Liver (tissue), 3 donors: Measurements from ENCODE around the gene HSPE1.

Source experiments
- JUND ChIP-seq, 2 donors: IDR thresholded peaks; 2 replicates each; pipeline ENCODE4 v1.6.1; 2016; ENCODE audit warnings: antibody characterized with exemption in 2 of 2
- SP1 ChIP-seq: IDR thresholded peaks from 2 replicates; pipeline ENCODE4 v1.6.1; 2018; ENCODE audit warnings: antibody characterized with exemption, mild to moderate bottlenecking
- TAF1 ChIP-seq: conservative IDR thresholded peaks from 2 replicates; pipeline ENCODE4 v1.6.1; 2016; ENCODE audit warnings: antibody characterized with exemption, mild to moderate bottlenecking
- TF ChIP-seq, protein P1 (sequence below): fragments of 150-350 bp; IDR thresholded peaks from 2 replicates; pipeline ENCODE4 v1.5.1; 2017; ENCODE audit warnings: improper control_type of control experiment, low read depth, low read length; ENCODE audit not compliant: missing input control
- TF ChIP-seq, protein P2 (sequence below): IDR thresholded peaks from 2 replicates; pipeline ENCODE4 v1.6.1; 2016; ENCODE audit warnings: antibody characterized with exemption, mild to moderate bottlenecking
- donor health status: healthy.
- donor health status: healthy.

DNA sequence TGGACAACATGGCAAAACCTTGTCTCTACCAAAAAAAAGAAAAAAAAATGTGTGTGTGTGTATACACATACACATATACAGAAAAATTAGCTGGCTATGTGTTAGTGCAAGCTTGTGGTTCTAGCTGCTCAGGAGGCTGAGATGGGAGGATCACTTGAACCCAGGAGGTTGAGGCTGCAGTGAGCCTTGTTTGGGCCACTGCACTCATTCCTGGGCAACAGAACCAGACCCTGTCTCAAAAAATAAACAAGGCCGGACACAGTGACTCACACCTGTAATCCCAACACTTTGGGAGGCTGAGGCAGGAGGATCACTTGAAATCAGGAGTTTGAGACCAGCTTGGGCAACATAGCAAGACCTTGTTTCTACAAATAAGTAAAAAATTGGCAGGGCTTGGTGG, 44.8 kb upstream of the HSPE1 start:
- TF ChIP-seq, protein P1, sequence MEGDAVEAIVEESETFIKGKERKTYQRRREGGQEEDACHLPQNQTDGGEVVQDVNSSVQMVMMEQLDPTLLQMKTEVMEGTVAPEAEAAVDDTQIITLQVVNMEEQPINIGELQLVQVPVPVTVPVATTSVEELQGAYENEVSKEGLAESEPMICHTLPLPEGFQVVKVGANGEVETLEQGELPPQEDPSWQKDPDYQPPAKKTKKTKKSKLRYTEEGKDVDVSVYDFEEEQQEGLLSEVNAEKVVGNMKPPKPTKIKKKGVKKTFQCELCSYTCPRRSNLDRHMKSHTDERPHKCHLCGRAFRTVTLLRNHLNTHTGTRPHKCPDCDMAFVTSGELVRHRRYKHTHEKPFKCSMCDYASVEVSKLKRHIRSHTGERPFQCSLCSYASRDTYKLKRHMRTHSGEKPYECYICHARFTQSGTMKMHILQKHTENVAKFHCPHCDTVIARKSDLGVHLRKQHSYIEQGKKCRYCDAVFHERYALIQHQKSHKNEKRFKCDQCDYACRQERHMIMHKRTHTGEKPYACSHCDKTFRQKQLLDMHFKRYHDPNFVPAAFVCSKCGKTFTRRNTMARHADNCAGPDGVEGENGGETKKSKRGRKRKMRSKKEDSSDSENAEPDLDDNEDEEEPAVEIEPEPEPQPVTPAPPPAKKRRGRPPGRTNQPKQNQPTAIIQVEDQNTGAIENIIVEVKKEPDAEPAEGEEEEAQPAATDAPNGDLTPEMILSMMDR, result no peak
- TF ChIP-seq JUND (IDR thresholded peaks at IDR 0.05), result no peak
- no peak for TF ChIP-seq TAF1
- TF ChIP-seq SP1, result no peak
- TF ChIP-seq, protein P2, sequence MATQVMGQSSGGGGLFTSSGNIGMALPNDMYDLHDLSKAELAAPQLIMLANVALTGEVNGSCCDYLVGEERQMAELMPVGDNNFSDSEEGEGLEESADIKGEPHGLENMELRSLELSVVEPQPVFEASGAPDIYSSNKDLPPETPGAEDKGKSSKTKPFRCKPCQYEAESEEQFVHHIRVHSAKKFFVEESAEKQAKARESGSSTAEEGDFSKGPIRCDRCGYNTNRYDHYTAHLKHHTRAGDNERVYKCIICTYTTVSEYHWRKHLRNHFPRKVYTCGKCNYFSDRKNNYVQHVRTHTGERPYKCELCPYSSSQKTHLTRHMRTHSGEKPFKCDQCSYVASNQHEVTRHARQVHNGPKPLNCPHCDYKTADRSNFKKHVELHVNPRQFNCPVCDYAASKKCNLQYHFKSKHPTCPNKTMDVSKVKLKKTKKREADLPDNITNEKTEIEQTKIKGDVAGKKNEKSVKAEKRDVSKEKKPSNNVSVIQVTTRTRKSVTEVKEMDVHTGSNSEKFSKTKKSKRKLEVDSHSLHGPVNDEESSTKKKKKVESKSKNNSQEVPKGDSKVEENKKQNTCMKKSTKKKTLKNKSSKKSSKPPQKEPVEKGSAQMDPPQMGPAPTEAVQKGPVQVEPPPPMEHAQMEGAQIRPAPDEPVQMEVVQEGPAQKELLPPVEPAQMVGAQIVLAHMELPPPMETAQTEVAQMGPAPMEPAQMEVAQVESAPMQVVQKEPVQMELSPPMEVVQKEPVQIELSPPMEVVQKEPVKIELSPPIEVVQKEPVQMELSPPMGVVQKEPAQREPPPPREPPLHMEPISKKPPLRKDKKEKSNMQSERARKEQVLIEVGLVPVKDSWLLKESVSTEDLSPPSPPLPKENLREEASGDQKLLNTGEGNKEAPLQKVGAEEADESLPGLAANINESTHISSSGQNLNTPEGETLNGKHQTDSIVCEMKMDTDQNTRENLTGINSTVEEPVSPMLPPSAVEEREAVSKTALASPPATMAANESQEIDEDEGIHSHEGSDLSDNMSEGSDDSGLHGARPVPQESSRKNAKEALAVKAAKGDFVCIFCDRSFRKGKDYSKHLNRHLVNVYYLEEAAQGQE, result no peak
